Thymus (tissue), 11 donors: ENCODE data around the gene SLC27A2. TPM values are rescaled to one million over a fixed set of nuclear protein-coding genes. Genes with fewer than 3 reads are reported as not detected.

ENCODE experiments used
- DNase-seq, 9 donors: peaks; one replicate each; pipeline ENCODE4 v3.0.0-alpha.2; 2013; ENCODE audit warnings: low spot score in 9 of 9, low read depth in 6 of 9, missing footprints in 1 of 9
- H3K27ac ChIP-seq, 2 donors: one replicate each; pipeline ENCODE4 v1.5.1; 2013; ENCODE audit warnings: control low read depth in 1 of 2, low read depth in 1 of 2, low read length in 1 of 2, mild to moderate bottlenecking in 1 of 2, moderate library complexity in 1 of 2
- H3K27me3 ChIP-seq, 2 donors: one replicate each; pipeline ENCODE4 v1.5.1; 2013; ENCODE audit warnings: low read length in 1 of 2; ENCODE audit not compliant: control insufficient read depth in 2 of 2, insufficient read depth in 1 of 2
- H3K36me3 ChIP-seq, 2 donors: one replicate each; pipeline ENCODE4 v1.5.1; 2013; ENCODE audit warnings: low read length in 1 of 2, mild to moderate bottlenecking in 1 of 2, moderate library complexity in 1 of 2; ENCODE audit not compliant: control insufficient read depth in 2 of 2, insufficient read depth in 2 of 2
- H3K4me1 ChIP-seq, 2 donors: one replicate each; pipeline ENCODE4 v1.5.1; 2013; ENCODE audit warnings: low read length in 2 of 2; ENCODE audit not compliant: control insufficient read depth in 2 of 2, insufficient read depth in 2 of 2
- H3K4me3 ChIP-seq, 2 donors: one replicate each; pipeline ENCODE4 v1.5.1; 2013; ENCODE audit warnings: low read length in 2 of 2, control low read depth in 1 of 2, mild to moderate bottlenecking in 1 of 2
- H3K9me3 ChIP-seq, 2 donors: one replicate each; pipeline ENCODE4 v1.5.1; 2013; ENCODE audit warnings: low read length in 1 of 2, mild to moderate bottlenecking in 1 of 2; ENCODE audit not compliant: control insufficient read depth in 2 of 2, insufficient read depth in 1 of 2
- WGBS: extraction: QIAGEN DNeasy Blood & Tissue Kit; methylation state at CpG from one replicate; pipeline ENCODE4 v1.1.7; 2013; 5-methylcytosine and 5-hydroxymethylcytosine counted together
- polyA plus RNA-seq: library from polyadenylated mRNA; stranded (reverse); fragments of 200-250 nt; gene quantifications from one replicate; pipeline ENCODE4 v1.2.3, GENCODE V29; 2013
- total RNA-seq: library from RNA; stranded (reverse); fragments of 120-200 nt; gene quantifications from one replicate; pipeline ENCODE4 v1.2.4, GENCODE V29; 2013
- donor health status: healthy.

Gene SLC27A2
- total and polyA plus RNA-seq, 2 donors: 1.3 to 1.4 TPM

GRCh38 chr15:50248994-50249582 is 67.1 kb downstream of the SLC27A2 start:
- WGBS: 68% methylated on average over 4 of the region's 4 CpGs
- no peak for DNase-seq
- H3K4me1 ChIP-seq: peaks cover 5 to 12% of the 10 kb centered on the region in 2 donors
- no peaks in the 10 kb centered on the region for H3K9me3 ChIP-seq
- H3K27ac ChIP-seq: no peak overlapping the region
- no peaks in the 10 kb centered on the region for H3K27me3 ChIP-seq
- H3K36me3 ChIP-seq: no peaks in the 10 kb centered on the region
- no peak overlapping the region for H3K4me3 ChIP-seq

GRCh38 chr15:50249704-50250103 is 67.7 kb downstream of the SLC27A2 start:
- no peak for DNase-seq
- no peaks in the 10 kb centered on the region for H3K9me3 ChIP-seq
- H3K4me3 ChIP-seq: no peak overlapping the region
- no peaks in the 10 kb centered on the region for H3K36me3 ChIP-seq
- peaks cover 5 to 12% of the 10 kb centered on the region in 2 donors for H3K4me1 ChIP-seq
- H3K27ac ChIP-seq: no peak overlapping the region
- WGBS: 91% methylated on average over 2 of the region's 2 CpGs
- H3K27me3 ChIP-seq: no peaks in the 10 kb centered on the region

GRCh38 chr15:50250760-50251394 is 68.9 kb downstream of the SLC27A2 start:
- H3K27ac ChIP-seq: no peak overlapping the region
- H3K9me3 ChIP-seq: no peaks in the 10 kb centered on the region
- no peaks in the 10 kb centered on the region for H3K36me3 ChIP-seq
- H3K4me1 ChIP-seq: peaks cover 5 to 12% of the 10 kb centered on the region in 2 donors
- no peaks in the 10 kb centered on the region for H3K27me3 ChIP-seq
- 95% methylated on average over 6 of the region's 6 CpGs for WGBS
- DNase-seq: no peak
- no peak overlapping the region for H3K4me3 ChIP-seq

- no peak for DNase-seq
- H3K4me3 ChIP-seq: no peak overlapping the region
- H3K4me1 ChIP-seq: peaks cover 5 to 12% of the 10 kb centered on the region in 2 donors
- H3K27ac ChIP-seq: no peak overlapping the region
- H3K36me3 ChIP-seq: no peaks in the 10 kb centered on the region
- 98% methylated on average over 11 of the region's 11 CpGs for WGBS
- no peaks in the 10 kb centered on the region for H3K27me3 ChIP-seq
- H3K9me3 ChIP-seq: no peaks in the 10 kb centered on the region
Measured at GRCh38 chr15:50251638-50252182, 69.7 kb downstream of the SLC27A2 start.

GRCh38 chr15:50252556-50252955 is 70.6 kb downstream of the SLC27A2 start:
- Histone ChIP-seq H3K27me3 (no peaks in the 10 kb centered on the region), H3K4me3 (no peak overlapping the region), H3K27ac (no peak overlapping the region), H3K36me3 (no peaks in the 10 kb centered on the region), H3K9me3 (no peaks in the 10 kb centered on the region), H3K4me1 (peaks cover 5 to 9% of the 10 kb centered on the region in 2 donors)
- WGBS: 98% methylated on average over 11 of the region's 11 CpGs
- DNase-seq: no peak

DNA sequence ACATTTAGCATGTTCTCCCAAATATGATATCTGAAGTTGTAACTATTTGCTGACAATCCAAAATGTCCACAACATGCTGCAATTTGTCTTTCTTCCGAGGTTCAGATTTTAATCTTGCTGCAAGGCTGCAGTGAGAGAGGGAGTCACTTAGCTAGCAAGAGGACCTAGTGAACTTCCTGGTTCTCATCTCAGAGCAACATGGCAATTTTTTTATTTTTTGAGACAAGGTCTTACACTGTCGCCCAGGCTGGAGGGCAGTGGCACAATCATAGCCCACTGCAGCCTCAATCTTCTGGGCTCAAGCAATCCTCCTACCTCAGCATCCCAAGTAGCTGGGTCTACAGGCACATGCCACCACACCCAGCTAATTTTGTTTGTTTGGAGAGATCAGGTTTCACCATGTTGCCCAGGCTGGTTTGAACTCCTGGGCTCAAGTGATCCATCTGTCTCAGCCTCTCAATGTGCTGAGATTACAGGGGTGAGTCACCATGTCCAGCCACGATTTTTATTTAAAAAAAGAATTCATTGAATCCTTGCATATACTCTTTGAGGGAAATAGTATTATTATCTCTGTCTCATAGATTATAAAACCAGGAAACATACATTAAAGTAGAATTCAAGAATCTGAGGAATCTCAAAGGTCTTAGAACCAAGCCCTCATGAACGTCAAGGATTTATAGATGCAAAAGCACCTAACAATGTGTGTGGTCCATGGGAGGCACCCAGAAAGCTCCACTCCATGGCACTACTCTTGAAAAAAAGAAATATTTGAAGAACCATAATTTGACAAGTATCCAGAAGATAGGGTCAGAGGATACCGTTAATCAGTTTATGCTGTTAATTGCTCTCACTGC is 74.4 kb downstream of the SLC27A2 start:
- H3K4me3 ChIP-seq: no peak overlapping the region
- no peak overlapping the region for H3K27ac ChIP-seq
- H3K4me1 ChIP-seq: no peaks in the 10 kb centered on the region
- 94% methylated on average over 5 of the region's 5 CpGs for WGBS
- H3K27me3 ChIP-seq: no peaks in the 10 kb centered on the region
- no peaks in the 10 kb centered on the region for H3K9me3 ChIP-seq
- H3K36me3 ChIP-seq: no peaks in the 10 kb centered on the region
- no peak for DNase-seq

DNA sequence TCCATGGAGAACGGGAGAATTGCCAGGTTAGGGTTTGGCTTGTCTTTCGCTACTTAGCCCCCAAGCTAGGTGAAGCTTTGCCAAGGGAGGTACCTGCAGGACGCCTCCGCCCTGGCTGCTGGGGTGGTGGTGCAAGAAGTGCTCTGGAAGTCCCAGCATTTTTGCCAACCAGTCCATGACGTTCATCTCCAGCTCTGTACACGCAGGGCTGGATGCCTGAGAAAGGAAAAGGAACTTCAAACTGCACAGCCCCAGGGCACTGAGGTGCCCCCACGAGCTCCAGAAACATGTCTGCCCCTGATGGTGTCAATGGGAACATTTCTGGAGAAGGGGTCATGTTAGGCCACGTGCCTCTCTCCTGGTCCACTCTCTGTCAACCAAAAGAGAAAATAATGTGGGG is 75.3 kb downstream of the SLC27A2 start:
- WGBS: 95% methylated on average over 8 of the region's 8 CpGs

GRCh38 chr15:50257924-50258323 is 75.9 kb downstream of the SLC27A2 start:
- H3K36me3 ChIP-seq: no peaks in the 10 kb centered on the region
- WGBS: 95% methylated on average over 3 of the region's 3 CpGs
- no peak overlapping the region for H3K4me3 ChIP-seq
- no peaks in the 10 kb centered on the region for H3K27me3 ChIP-seq
- no peaks in the 10 kb centered on the region for H3K9me3 ChIP-seq
- peaks cover 2 to 6% of the 10 kb centered on the region in 2 donors for H3K4me1 ChIP-seq
- no peak overlapping the region for H3K27ac ChIP-seq
- no peak for DNase-seq

More for the DNA sequence above, 75.3 kb downstream of the SLC27A2 start:
- Histone ChIP-seq H3K9me3 (no peaks in the 10 kb centered on the region), H3K27me3 (no peaks in the 10 kb centered on the region), H3K27ac (no peak overlapping the region), H3K36me3 (no peaks in the 10 kb centered on the region), H3K4me3 (no peak overlapping the region), H3K4me1 (peaks cover 0 to under 1% of the 10 kb centered on the region in 2 donors)
- DNase-seq: no peak

- WGBS: 85% methylated on average over 5 of the region's 5 CpGs
- Histone ChIP-seq H3K27me3 (no peaks in the 10 kb centered on the region), H3K4me1 (peaks cover 2 to 6% of the 10 kb centered on the region in 2 donors), H3K4me3 (no peak overlapping the region), H3K27ac (no peak overlapping the region), H3K9me3 (no peaks in the 10 kb centered on the region), H3K36me3 (no peaks in the 10 kb centered on the region)
- DNase-seq: no peak
Measured at GRCh38 chr15:50259276-50259675, 77.3 kb downstream of the SLC27A2 start.
